Measurements from ENCODE around the gene EYA4.

Gene EYA4

GRCh38 chr6:133463790-133464189 is 222.6 kb downstream of the EYA4 start:
- DNase-seq = no peak

- DNase-seq = no peak
Measured at GRCh38 chr6:133466680-133467079, 225.5 kb downstream of the EYA4 start.

- no peak for DNase-seq
Measured at GRCh38 chr6:133467231-133467981, 226.2 kb downstream of the EYA4 start.

GRCh38 chr6:133467982-133468380 is 226.8 kb downstream of the EYA4 start:
- DNase-seq = no peak

- DNase-seq = no peak
Measured at GRCh38 chr6:133468591-133468990, 227.4 kb downstream of the EYA4 start.

- DNase-seq = no peak
Measured at GRCh38 chr6:133474516-133474915, 233.4 kb downstream of the EYA4 start.

GRCh38 chr6:133478673-133479072 is 237.5 kb downstream of the EYA4 start:
- DNase-seq = no peak

- no peak for DNase-seq
Measured at GRCh38 chr6:133487174-133487573, 246.0 kb downstream of the EYA4 start.

GRCh38 chr6:133495205-133495903 is 254.2 kb downstream of the EYA4 start:
- DNase-seq = no peak

- no peak for DNase-seq
Measured at GRCh38 chr6:133499662-133500061, 258.5 kb downstream of the EYA4 start.

GRCh38 chr6:133501675-133502270 is 260.6 kb downstream of the EYA4 start:
- DNase-seq = no peak

GRCh38 chr6:133502441-133503335 is 261.5 kb downstream of the EYA4 start:
- DNase-seq = no peak

GRCh38 chr6:133503336-133503729 is 262.2 kb downstream of the EYA4 start:
- DNase-seq = no peak

GRCh38 chr6:133504158-133504557 is 263.0 kb downstream of the EYA4 start:
- no peak for DNase-seq

GRCh38 chr6:133504761-133505160 is 263.6 kb downstream of the EYA4 start:
- DNase-seq = no peak

- DNase-seq = no peak
Measured at GRCh38 chr6:133505681-133506080, 264.5 kb downstream of the EYA4 start.

GRCh38 chr6:133512410-133513016 is 271.4 kb downstream of the EYA4 start:
- DNase-seq = peak; percentile 33

GRCh38 chr6:133523816-133524215 is 282.7 kb downstream of the EYA4 start:
- no peak for DNase-seq

GRCh38 chr6:133526436-133526835 is 285.3 kb downstream of the EYA4 start:
- DNase-seq = no peak

GRCh38 chr6:133528566-133528965 is 287.4 kb downstream of the EYA4 start:
- DNase-seq = no peak

- no peak for DNase-seq
Measured at GRCh38 chr6:133532908-133533307, 291.8 kb downstream of the EYA4 start.

- DNase-seq = no peak
Measured at GRCh38 chr6:133539502-133540259, 298.5 kb downstream of the EYA4 start.
